NCI-H128 (cell line): ENCODE measurements around the gene KIN.
"Not testable (repeated sequence)": the region's sequence is repeated elsewhere in the genome, so short reads cannot be mapped to it uniquely, and the experiment has no call there.

Experiments
- DNase-seq: peaks from one replicate; lab custom pipeline; 2025; ENCODE audit not compliant: unreplicated experiment; lab: John Stamatoyannopoulos, UW

KIN gene

DNA sequence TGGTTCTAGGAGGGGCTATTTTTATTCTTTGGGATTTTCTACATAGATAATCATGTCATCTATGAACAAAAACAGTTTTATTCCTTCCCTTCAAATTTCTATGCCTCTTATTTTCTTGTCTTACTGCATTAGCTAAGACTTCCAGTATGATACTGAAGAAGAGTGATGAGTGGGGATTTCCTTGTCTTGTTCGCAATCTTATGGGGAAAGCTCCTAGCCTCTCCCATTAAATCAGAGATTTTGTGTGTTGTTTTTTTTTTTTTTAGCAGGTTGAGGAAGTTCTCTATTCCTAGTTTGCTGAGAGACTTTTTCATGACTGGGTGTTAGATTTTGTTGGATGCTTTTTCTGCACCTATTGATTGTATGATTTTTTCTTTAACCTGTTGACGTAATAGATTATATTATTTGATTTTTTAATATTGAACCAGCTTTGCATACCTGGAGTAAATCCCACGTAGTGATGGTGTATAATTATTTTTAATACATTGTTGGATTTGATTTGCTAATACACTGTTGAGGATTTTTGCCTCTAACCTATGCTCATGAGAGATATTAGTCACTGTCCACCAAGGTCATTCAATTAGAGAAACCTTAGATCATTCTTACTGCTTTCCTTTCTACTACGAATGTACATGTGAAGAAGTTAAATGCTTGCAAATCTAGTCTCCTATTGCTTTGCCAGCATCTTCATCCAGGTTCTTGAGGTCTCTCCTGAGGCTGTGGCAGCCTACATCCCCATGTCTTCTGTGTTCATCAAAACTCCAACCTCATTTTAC is 6.6 kb upstream of the KIN start:
- DNase-seq = no peak

GRCh38 chr10:7792541-7792940 is 4.7 kb upstream of the KIN start:
- DNase-seq = no peak

GRCh38 chr10:7789390-7789789 is 1.6 kb upstream of the KIN start:
- no peak for DNase-seq

DNA sequence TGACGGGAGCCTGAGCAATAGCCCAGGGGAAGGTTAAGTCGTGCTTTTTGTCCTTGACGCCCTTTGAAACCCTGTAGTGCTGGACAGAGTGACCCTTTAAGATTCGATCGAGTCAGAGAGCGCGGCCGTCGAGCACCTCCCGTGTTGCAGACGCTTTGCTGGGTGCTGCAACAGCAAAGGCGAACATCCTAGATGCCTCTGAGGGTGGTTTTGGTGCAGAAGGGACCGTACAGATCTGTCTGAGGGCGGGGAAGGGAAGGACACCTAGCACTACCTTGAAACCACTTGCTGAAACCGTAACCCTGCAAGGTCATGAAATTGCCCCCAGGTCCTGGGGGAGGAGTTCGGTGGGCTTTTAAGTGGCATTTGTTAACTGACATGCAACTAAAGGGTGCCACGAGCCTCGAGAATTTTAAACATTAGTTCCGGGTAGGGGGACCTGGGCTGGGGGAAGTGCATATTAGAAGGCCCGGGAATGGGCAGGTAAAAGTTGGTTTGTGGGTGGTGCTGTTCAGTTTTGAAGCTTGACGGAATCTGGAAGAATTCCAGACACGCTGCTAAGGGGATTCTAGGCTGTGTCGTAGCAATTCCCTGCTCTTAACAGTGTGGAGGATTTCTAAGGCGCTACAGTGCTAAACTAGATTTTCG is 970 bp upstream of the KIN start:
- no peak for DNase-seq

DNA sequence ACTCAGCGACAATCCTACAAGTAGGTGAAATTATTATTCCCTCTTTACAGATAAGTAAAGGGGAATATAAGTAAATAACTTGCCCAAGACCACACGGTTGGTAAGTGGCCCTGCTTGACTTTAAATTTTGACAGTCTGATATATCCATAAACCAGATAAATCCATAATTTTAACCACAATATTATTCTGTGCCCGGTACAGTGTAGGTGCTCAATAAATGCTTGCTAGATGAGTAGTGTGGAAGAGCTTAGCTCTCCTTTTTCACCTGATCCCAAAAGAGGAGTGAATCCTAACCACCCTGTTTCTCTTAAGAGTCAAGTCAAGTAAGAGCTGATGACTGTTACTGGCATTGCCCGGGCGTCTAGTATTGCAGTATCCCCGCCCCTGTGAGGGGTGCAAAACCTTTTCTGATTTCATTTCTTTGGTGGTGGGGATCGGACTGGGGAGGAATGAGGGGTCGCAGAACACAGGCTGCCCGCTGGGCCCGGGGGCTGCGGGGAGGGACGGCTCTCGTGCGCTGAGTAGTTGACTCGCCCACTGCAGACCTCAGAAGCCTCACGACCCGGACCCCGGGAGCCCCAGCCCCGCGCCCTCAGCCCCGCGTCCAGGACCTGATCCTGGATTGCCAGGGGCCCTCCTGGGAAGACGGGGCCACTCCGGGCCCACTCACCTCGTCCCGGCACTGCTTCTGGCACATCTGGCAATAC is 490 bp downstream of the KIN start:
- DNase-seq = no peak

- no peak for DNase-seq
These were observed 1.4 kb downstream of the KIN start for GRCh38 chr10:7786430-7786829.

- DNase-seq = not testable (repeated sequence)
These were observed 5.6 kb downstream of the KIN start for GRCh38 chr10:7782194-7782593.

GRCh38 chr10:7776777-7777176 is 11.0 kb downstream of the KIN start:
- DNase-seq = no peak

GRCh38 chr10:7773845-7774801 is 13.7 kb downstream of the KIN start:
- no peak for DNase-seq

GRCh38 chr10:7768417-7768816 is 19.4 kb downstream of the KIN start:
- DNase-seq = no peak

GRCh38 chr10:7767209-7767608 is 20.6 kb downstream of the KIN start:
- DNase-seq = no peak

- no peak for DNase-seq
These were observed 21.6 kb downstream of the KIN start for GRCh38 chr10:7766241-7766640.

DNA sequence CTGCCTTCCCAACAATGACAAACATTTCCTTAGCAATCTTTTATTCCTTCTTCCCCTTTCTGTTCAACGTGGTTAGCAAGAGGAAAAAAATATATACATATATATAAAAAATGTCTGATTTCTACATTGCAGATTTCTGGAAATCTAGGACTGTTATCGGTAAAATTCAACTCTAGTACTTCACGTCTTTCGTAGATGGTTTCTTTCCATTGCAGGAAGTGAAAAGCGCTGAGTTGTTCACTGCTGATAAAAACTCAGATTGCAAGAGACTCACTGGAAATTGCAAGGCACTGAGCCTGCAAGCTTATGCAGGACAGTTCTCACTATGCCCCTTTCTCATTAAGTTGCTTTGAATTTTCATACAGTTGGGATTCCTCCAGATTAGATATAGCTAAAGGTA is 23.9 kb downstream of the KIN start:
- DNase-seq = no peak

DNA sequence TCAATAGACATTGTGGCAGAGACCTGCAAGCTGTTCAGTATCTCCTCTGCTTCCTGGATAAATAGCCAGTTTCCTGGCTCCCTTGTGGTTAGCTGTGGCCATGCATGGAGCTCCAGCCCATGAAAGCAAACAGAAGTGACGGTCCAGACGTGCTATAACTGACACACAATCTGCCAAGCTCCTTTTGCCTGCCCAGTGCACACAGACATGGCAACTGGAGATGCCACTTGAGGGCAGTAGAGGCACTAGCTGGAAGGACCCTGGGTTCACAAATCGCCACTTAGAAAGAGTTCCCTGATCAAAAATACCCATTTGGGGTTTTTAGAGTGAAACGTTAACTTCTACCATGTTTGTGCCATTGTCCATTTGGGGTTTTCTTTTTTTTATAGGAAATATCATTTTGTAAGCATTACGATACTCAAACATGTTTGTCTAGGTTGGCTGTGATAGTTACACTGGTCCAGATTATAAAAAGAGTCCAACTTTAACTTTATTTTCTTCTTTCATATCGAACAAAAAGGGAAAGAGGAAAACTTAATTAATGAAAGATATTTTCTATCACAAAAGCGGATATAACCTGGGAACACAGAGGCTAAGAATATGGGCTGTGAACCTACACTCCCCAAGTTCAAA is 31.3 kb downstream of the KIN start:
- DNase-seq = no peak

DNA sequence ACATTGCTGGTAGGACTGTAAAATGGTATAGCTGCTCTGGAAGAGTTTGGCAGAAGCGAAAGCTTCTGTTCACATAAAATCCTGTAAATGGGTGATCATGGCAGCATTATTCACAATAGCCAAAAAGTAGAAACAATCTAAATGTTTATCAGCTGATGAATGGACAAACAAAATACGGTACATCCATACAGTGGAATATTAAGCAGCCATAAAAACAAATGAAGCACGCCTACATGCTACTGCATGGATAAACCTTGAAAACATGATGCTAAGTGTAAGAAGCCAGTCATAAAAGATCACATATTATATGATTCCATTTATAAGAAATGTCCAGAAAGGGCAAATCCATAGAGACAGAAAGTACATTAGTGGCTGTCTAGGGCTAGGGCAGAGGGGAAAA is 32.7 kb downstream of the KIN start:
- DNase-seq = no peak

GRCh38 chr10:7752251-7752650 is 35.5 kb downstream of the KIN start:
- no peak for DNase-seq

DNA sequence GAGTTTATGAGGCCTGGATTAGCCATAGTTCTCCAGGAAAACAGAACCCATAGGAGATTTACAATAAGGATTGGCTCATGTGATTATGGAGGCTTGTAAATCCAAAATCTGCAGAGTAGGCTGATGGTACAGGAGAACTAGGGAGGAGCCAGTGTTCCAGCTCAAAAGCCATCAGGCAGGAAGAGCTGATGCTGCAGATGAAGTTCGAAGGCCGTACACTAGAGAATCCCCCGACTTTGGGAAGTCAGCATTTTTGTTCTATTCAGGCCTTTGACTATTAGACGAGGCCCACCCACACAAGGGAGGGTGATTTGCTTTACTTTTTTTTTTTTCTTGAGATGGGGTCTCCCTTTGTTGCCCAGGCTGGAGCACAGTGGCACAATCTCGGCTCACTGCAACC is 37.6 kb downstream of the KIN start:
- no peak for DNase-seq

- not testable (repeated sequence) for DNase-seq
These were observed 39.2 kb downstream of the KIN start for GRCh38 chr10:7748637-7749036.

GRCh38 chr10:7744307-7744706 is 43.5 kb downstream of the KIN start:
- no peak for DNase-seq

DNA sequence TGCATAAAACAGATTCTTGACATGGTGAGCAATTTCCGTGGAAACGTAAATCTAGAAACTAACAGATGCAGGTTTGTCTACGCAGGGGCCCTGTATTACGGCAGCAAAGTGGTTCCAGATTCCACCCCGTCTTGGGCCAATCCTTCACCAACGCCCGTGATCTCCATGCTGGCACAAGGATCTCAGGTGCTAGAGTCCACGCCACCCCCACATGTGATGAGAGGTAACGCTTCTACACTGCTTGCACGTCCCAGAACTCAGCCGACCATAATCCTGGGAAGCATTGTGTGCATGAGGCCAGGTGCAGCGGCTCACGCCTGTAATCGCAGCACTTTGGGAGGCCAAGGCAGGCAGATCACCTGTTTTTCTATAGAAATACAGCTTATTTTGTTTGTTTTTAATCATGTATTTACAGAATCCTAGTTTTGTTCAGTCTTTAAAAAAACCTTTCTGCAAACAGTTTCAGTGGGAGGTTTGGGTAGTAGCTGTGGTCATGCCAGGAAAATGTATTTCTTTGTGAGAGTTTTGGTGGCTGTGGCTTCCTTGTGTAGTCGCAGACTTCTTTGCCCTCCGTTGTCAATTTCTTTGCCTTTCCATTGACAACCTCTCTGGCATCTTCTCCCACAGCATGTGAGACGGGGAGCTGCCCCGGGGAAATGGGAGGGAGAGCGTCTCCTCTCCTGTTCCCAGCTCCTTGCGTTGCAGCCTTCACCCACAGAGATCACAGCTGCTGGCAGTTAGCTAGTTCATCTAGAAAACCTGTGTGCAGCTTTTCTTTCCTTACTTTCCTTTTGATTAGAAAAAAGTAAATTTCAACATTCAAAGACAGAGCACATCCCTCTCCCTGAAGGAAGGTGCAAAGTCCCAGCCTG is 49.0 kb downstream of the KIN start:
- no peak for DNase-seq
